Endothelial cell of umbilical vein (primary cell): ENCODE data around the gene MACROH2A1. TPM values are rescaled to one million over a fixed set of nuclear protein-coding genes. Genes with fewer than 3 reads are reported as not detected.

Source experiments
- BruUV-seq: library from RNA; stranded (reverse); fragments of 400-500 nt; replicated peaks from 2 replicates; lab custom pipeline; 2021; lab: Mats Ljungman, UMichigan
- CTCF ChIA-PET: fragments of 300-600, 350-600 bp; sonication (Branson Sonifier 250); formaldehyde crosslinking; loops from one replicate; lab custom pipeline; 2021; ENCODE audit warnings: antibody characterized with exemption, inconsistent platforms; lab: Charles Lee
- POLR2A ChIA-PET: fragments of 300-600, 350-600 bp; sonication (Branson Sonifier 250); formaldehyde crosslinking; loops from one replicate; lab custom pipeline; 2021; ENCODE audit warnings: antibody characterized with exemption, inconsistent platforms; lab: Charles Lee
- DNase-seq: peaks from one replicate; pipeline ENCODE4 v3.0.0-alpha.2; 2011; ENCODE audit warnings: low read depth, low spot score
- FAIRE-seq: peaks from 2 replicates; lab custom pipeline; 2011; peaks lifted over from hg19 to GRCh38; lab: Jason Lieb, UNC
- H2AFZ ChIP-seq: 2 replicates; pipeline ENCODE4 v1.6.0; 2012; ENCODE audit warnings: low read depth, low read length, control low read depth, inconsistent platforms
- H3K27ac ChIP-seq: 2 replicates; pipeline ENCODE4 v1.5.1; 2011; ENCODE audit warnings: low read depth, mild to moderate bottlenecking, control low read depth, low read length, moderate library complexity; ENCODE audit not compliant: insufficient read depth
- H3K27me3 ChIP-seq, 2 experiments: 2 replicates each; pipeline versions ENCODE4 v1.6.0 to v1.6.1; 2011; ENCODE audit warnings: low read length in 2 of 2, mixed read lengths in 1 of 2; ENCODE audit not compliant: control insufficient read depth in 2 of 2, insufficient read depth in 2 of 2
- H3K36me3 ChIP-seq, 2 experiments: 2 replicates in 1 of 2; 3 replicates in 1 of 2; pipeline ENCODE4 v1.5.1; 2011; ENCODE audit warnings: low read length in 2 of 2, mild to moderate bottlenecking in 1 of 2, moderate library complexity in 1 of 2; ENCODE audit not compliant: control insufficient read depth in 2 of 2, insufficient read depth in 2 of 2; ENCODE audit errors: extremely low read depth in 1 of 2
- H3K4me1 ChIP-seq: 3 replicates; pipeline ENCODE4 v1.5.1; 2011; ENCODE audit warnings: mild to moderate bottlenecking, low read length; ENCODE audit not compliant: control insufficient read depth, insufficient read depth; ENCODE audit errors: extremely low read depth
- H3K4me2 ChIP-seq: 2 replicates; pipeline ENCODE4 v1.6.1; 2011; ENCODE audit warnings: low read length, control low read depth, mixed read lengths; ENCODE audit not compliant: insufficient read depth
- H3K4me3 ChIP-seq, 3 experiments: fragments of 200-600 bp in 1 of 3; sonication (generic), shearing (Covaris generic) in 1 of 3; replicated peaks in 1 of 3; 2 replicates each; pipeline ENCODE4 v1.5.1; 2011 to 2016; ENCODE audit warnings: control low read depth in 3 of 3, low read length in 3 of 3, mild to moderate bottlenecking in 2 of 3, inconsistent platforms in 1 of 3, low read depth in 1 of 3, moderate library complexity in 1 of 3; ENCODE audit not compliant: insufficient read depth in 1 of 3
- H3K79me2 ChIP-seq: 2 replicates; pipeline ENCODE4 v1.6.0; 2012; ENCODE audit warnings: low read length, inconsistent platforms; ENCODE audit not compliant: control insufficient read depth, insufficient read depth
- H3K9ac ChIP-seq: replicated peaks from 2 replicates; pipeline ENCODE3; 2011; ENCODE audit warnings: low read length, control low read depth; ENCODE audit not compliant: insufficient read depth; ENCODE audit errors: extremely low read depth
- H3K9me1 ChIP-seq: replicated peaks from 3 replicates; pipeline ENCODE4 v1.6.0; 2011; ENCODE audit warnings: mild to moderate bottlenecking, low read length; ENCODE audit not compliant: control insufficient read depth, insufficient read depth; ENCODE audit errors: extremely low read depth
- H3K9me3 ChIP-seq: replicated peaks from 2 replicates; pipeline ENCODE4 v1.5.1; 2012; ENCODE audit warnings: low read length, inconsistent platforms; ENCODE audit not compliant: control insufficient read depth, insufficient read depth
- H4K20me1 ChIP-seq: replicated peaks from 2 replicates; pipeline ENCODE3; 2011; ENCODE audit warnings: mild to moderate bottlenecking, low read length; ENCODE audit not compliant: control insufficient read depth, insufficient read depth; ENCODE audit errors: extremely low read depth
- EZH2 ChIP-seq: IDR thresholded peaks from 2 replicates; pipeline ENCODE4 v1.6.1; 2012; ENCODE audit warnings: borderline replicate concordance, low read depth, mild to moderate bottlenecking, moderate library complexity, low read length, inconsistent platforms; ENCODE audit not compliant: severe bottlenecking
- FOS ChIP-seq: IDR thresholded peaks from 2 replicates; pipeline ENCODE4 v1.6.1; 2011; ENCODE audit warnings: mild to moderate bottlenecking, low read length, moderate library complexity, borderline replicate concordance; ENCODE audit not compliant: insufficient read depth
- GATA2 ChIP-seq: IDR thresholded peaks from 2 replicates; pipeline ENCODE4 v1.7.0; 2011; ENCODE audit warnings: low read depth, mild to moderate bottlenecking, moderate library complexity, mixed read lengths, low read length; ENCODE audit not compliant: insufficient read length, insufficient read depth
- JUN ChIP-seq: IDR thresholded peaks from 2 replicates; pipeline ENCODE4 v1.6.1; 2011; ENCODE audit warnings: borderline replicate concordance, low read depth; ENCODE audit not compliant: insufficient read length, insufficient read depth
- MYC ChIP-seq: IDR thresholded peaks from one replicate; pipeline ENCODE4 v1.6.1; 2011; ENCODE audit warnings: mild to moderate bottlenecking, low read depth, low read length
- POLR2A ChIP-seq: IDR thresholded peaks from 2 replicates; pipeline ENCODE4 v1.6.1; 2012; ENCODE audit warnings: low read depth, mild to moderate bottlenecking, control low read depth, low read length
- POLR2AphosphoS5 ChIP-seq: IDR thresholded peaks from 2 replicates; pipeline ENCODE4 v1.6.1; 2012; ENCODE audit warnings: low read depth, mild to moderate bottlenecking, control low read depth, low read length, moderate library complexity; ENCODE audit not compliant: insufficient read depth
- dilution Hi-C: fragments of 300-500 bp; cut with MboI; formaldehyde crosslinking; loops from one replicate; pipeline ENCODE4 v1.15.0; 2019; ENCODE audit warnings: low sequenced_read_pairs; ENCODE audit not compliant: extremely low pct_ligation_motif_present
- intact Hi-C: fragments of 100-400 bp; cut with micrococcal nuclease; formaldehyde crosslinking; loops from one replicate; pipeline ENCODE4 v1.10.0; 2022
- polyA plus RNA-seq, 4 experiments: library from polyadenylated mRNA; depleted of rRNA in 3 of 4; stranded (reverse) in 3 of 4; unstranded in 1 of 4; fragments of >200 nt; gene quantifications; 2 replicates each; pipeline versions ENCODE4 v1.2.1 to v1.2.3, GENCODE V29; 2011 to 2012; ENCODE audit warnings: missing spikeins in 1 of 4
- total RNA-seq: library from RNA; stranded (reverse); gene quantifications from 2 replicates; pipeline ENCODE4 v1.2.3, GENCODE V29; 2021
- TF ChIP-seq, protein P1 (sequence below): IDR thresholded peaks from 2 replicates; pipeline ENCODE4 v1.6.1; 2011; ENCODE audit not compliant: insufficient read depth, insufficient read length
- TF ChIP-seq, protein P2 (sequence below), 2 donors: IDR thresholded peaks; 1 replicate in 1 of 2; 2 replicates in 1 of 2; pipeline ENCODE4 v1.5.1; 2011; ENCODE audit warnings: low read length in 2 of 2, mild to moderate bottlenecking in 2 of 2, moderate library complexity in 2 of 2, control low read depth in 1 of 2, inconsistent platforms in 1 of 2, low read depth in 1 of 2; ENCODE audit not compliant: insufficient read depth in 1 of 2; ENCODE audit errors: extremely low read depth in 1 of 2

MACROH2A1 gene
- total and polyA plus RNA-seq, 2 donors (not counting 3 experiments of a cell fraction or from before 2014, with no cell fraction given): 89.3 to 147 TPM

DNA sequence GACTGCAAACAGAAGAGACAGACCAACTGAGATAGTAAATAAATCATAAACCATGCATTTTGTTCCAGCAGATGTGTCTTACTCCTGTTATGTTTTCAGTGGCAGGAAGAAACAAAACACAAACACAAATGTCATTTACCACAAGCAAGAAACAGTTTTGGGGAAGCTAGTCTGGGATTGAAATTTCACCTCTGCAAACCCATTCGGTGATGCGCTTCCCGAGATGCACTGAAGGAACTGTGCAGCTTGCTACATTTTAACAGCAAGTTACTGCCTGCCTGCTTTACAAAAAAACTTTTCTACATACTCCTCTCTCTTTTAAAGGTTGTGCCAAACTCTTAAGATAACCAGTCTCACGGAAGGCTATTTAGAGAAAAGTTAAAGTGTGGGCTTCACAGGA lies 3.2 kb downstream of the MACROH2A1 start:
- Histone ChIP-seq H3K79me2 (peaks cover 78% of the 10 kb centered on the region), H4K20me1 (peaks cover 4% of the 10 kb centered on the region), H3K36me3 (peaks cover 0 to 5% of the 10 kb centered on the region in 2 experiments), H3K9ac (no peak overlapping the region), H3K27me3 (no peaks in the 10 kb centered on the region), H3K9me1 (no peaks in the 10 kb centered on the region), H3K9me3 (no peaks in the 10 kb centered on the region), H3K27ac (no peak overlapping the region), H3K4me3 (no peak overlapping the region), H3K4me1 (peaks cover 13% of the 10 kb centered on the region), H3K4me2 (no peak overlapping the region), H2AFZ (no peak overlapping the region)
- intact Hi-C loops: loop anchor here (5.0 kb wide), 2 partner anchors 129 to 189 kb away; no protein-coding TSS in a partner anchor
- ChIA-PET CTCF (interaction anchor here (1.4 to 1.9 kb wide), 2 partner anchors 9 to 170 kb away, joined by 4 read pairs; no protein-coding TSS in a partner anchor), POLR2A (interaction anchor here (0.6 kb wide), 1 partner anchor 328 kb away, joined by 14 read pairs; no protein-coding TSS in a partner anchor)
- dilution Hi-C loops: no loop called here
- TF ChIP-seq POLR2A (no peak), GATA2 (no peak), POLR2AphosphoS5 (no peak), MYC (no peak), JUN (no peak), EZH2 (no peak)
- TF ChIP-seq, protein P1, sequence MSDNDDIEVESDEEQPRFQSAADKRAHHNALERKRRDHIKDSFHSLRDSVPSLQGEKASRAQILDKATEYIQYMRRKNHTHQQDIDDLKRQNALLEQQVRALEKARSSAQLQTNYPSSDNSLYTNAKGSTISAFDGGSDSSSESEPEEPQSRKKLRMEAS: no peak
- DNase-seq: no peak
- FAIRE-seq: no peak
- BruUV-seq: no TSS peak

DNA sequence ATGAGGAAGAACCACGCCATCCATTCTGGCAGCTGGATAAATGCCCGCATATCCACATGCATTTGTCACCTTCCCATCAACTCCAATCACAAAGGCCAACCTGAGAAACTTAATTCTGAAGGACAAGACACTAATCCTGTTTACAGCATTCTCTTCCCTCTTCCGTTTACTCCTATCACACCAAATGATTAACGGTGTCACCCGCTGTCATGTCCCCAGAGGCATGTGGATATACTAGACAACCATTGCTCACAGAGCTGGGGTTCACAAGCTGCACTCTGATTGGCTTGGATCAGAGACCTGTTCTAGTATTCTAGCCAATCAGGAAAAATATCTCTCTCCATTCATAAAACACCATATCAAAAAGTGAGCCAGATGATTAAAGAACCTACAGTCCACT lies 3.6 kb downstream of the MACROH2A1 start:
- H3K4me1 ChIP-seq: peaks cover 13% of the 10 kb centered on the region
- H4K20me1 ChIP-seq: peaks cover 4% of the 10 kb centered on the region
- no peak overlapping the region for H3K4me2 ChIP-seq
- no peak overlapping the region for H3K9ac ChIP-seq
- CTCF ChIA-PET: interaction anchor here (1.4 to 1.9 kb wide), 2 partner anchors 9 to 170 kb away, joined by 4 read pairs; no protein-coding TSS in a partner anchor
- DNase-seq (no peak), FAIRE-seq (no peak)
- H3K27ac ChIP-seq: no peak overlapping the region
- H2AFZ ChIP-seq: no peak overlapping the region
- H3K27me3 ChIP-seq: no peaks in the 10 kb centered on the region
- H3K9me1 ChIP-seq: no peaks in the 10 kb centered on the region
- no peaks in the 10 kb centered on the region for H3K9me3 ChIP-seq
- no peak overlapping the region for H3K4me3 ChIP-seq
- no TSS peak for BruUV-seq
- intact Hi-C loops: loop anchor here (5.0 kb wide), 2 partner anchors 128 to 188 kb away; no protein-coding TSS in a partner anchor
- dilution Hi-C loops: no loop called here
- POLR2A ChIA-PET: interaction anchor here (0.6 kb wide), 1 partner anchor 327 kb away, joined by 14 read pairs; no protein-coding TSS in a partner anchor
- peaks cover 0 to 5% of the 10 kb centered on the region in 2 experiments for H3K36me3 ChIP-seq
- H3K79me2 ChIP-seq: peaks cover 83% of the 10 kb centered on the region
- TF ChIP-seq, protein P2, sequence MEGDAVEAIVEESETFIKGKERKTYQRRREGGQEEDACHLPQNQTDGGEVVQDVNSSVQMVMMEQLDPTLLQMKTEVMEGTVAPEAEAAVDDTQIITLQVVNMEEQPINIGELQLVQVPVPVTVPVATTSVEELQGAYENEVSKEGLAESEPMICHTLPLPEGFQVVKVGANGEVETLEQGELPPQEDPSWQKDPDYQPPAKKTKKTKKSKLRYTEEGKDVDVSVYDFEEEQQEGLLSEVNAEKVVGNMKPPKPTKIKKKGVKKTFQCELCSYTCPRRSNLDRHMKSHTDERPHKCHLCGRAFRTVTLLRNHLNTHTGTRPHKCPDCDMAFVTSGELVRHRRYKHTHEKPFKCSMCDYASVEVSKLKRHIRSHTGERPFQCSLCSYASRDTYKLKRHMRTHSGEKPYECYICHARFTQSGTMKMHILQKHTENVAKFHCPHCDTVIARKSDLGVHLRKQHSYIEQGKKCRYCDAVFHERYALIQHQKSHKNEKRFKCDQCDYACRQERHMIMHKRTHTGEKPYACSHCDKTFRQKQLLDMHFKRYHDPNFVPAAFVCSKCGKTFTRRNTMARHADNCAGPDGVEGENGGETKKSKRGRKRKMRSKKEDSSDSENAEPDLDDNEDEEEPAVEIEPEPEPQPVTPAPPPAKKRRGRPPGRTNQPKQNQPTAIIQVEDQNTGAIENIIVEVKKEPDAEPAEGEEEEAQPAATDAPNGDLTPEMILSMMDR (IDR thresholded peaks at IDR 0.05; ENCODE audit: extremely low read depth in 1 of 2, insufficient read depth in 1 of 2, low read depth in 1 of 2, low read length in 2 of 2): no peak
- TF ChIP-seq MYC (no peak), FOS (no peak), POLR2A (no peak), JUN (no peak), POLR2AphosphoS5 (no peak), EZH2 (no peak), GATA2 (no peak)
- TF ChIP-seq, protein P1: no peak
